NCI-H345 (cell line): ENCODE measurements around the gene VWF.
A peak's percentile ranks its signal among the peaks of the same experiment; 100 is the strongest.
"Not testable (repeated sequence)": the region's sequence is repeated elsewhere in the genome, so short reads cannot be mapped to it uniquely, and the experiment has no call there.

Experiments
- DNase-seq: peaks from one replicate; lab custom pipeline; 2025; lab: John Stamatoyannopoulos, UW

VWF gene

DNA sequence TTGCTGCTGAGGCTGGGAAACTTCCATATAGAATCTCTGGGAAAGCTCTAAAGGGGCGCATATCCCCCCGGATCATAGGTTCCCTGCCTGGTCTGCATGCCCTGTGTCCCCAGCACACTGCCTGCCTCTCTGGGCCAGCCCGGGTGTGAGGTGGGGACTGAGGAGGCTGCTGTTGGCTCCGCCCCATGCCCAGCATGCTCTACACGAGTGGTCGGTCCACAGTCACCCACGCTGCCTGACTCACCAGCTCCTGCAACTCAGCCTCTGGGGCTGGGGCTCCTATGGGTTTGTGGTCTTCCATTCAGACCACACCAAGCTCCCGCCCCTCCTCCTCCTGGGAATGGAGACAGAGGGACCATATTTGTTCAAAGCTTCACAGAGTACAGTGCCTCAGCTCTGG, 90.9 kb downstream of the VWF start:
- DNase-seq, result no peak

DNA sequence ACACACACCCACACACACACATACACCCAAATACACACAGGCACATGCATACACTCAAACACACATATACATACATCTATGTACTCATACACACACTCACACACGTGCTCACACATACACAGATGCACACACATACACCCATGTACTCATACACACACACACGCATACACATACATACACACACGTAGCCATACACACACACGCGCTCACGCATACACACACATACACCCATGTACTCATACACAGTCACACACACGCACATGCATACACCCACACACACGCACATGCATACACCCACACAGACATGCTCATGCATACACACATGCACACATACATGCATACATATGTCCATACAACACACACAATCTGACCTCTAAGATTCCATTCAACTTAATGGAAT, 91.7 kb downstream of the VWF start:
- DNase-seq, result no peak

DNA sequence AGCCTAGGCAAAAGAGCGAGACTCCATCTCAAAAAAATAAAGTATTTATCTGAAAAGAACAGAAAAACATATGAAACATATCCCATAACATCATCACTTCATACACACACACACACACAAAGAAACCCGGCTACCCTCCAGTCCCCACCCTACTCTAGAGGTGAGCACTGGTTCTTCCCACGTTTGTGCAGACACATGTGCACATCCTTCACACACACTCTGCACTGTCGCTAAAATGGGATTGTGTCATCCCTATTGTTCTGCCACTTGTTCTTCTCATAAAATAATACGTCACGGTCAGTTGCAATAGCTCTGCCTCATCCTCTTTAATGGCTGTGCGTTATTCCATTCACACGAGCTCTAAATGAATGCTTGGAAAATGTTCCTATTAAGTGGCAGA, 93.5 kb downstream of the VWF start:
- DNase-seq, result peak; percentile 54

DNA sequence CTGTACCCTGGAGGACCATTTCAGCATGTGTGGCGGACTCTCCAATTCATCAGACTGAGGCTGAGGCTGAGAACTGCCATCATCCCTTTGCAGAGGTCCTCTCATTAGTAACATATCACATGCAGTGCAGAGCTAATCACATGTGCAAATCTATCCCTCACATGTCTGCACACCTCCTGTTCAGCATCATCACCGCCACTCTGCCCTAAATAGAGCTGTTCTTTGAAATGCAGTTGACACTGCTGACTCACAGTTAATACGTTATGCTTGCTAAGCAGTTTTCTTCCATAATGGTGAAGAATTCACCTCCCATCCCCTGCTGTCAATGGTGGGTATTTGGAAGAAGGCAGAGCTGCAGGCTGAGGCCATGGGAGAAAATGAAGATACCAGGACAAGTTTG, 94.4 kb downstream of the VWF start:
- DNase-seq, result no peak

DNA sequence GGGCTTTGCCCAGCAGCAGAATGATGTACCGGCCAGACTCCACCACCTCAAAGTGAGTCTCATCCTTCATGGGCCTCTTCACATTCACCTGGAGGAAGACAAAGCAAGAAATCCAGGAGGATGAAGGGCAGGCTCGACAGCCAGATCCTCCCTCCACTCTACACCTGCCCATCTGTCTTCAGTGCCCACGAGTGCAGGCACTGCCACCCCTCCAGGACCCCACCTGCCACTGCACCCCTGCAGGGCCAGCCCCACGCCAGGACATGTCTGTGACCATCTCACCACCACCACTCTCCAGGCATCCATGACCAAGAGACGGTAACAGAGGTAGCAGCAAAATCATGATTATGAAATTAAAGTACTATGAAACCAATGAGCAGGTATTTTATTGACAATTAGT, 95.1 kb downstream of the VWF start:
- DNase-seq, result no peak

DNA sequence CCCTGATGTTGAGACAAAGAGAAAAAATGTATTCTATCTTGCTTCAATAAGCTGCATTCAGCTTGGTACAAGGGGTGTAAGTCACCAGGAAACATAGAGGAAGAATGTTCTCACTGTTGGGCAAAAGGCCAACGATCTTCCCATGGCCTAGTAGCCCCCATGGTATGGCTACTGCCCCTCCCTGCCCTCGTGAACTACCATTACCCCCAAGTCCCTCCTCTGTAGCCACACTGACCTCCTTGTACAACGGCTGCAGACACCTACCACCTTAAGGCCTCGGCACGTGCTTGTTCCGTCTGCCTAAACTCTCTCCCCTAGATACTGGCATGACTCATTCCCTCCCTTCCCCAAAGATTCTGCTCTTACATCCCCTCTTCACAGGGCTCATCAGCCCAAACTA, 97.5 kb downstream of the VWF start:
- no peak for DNase-seq

DNA sequence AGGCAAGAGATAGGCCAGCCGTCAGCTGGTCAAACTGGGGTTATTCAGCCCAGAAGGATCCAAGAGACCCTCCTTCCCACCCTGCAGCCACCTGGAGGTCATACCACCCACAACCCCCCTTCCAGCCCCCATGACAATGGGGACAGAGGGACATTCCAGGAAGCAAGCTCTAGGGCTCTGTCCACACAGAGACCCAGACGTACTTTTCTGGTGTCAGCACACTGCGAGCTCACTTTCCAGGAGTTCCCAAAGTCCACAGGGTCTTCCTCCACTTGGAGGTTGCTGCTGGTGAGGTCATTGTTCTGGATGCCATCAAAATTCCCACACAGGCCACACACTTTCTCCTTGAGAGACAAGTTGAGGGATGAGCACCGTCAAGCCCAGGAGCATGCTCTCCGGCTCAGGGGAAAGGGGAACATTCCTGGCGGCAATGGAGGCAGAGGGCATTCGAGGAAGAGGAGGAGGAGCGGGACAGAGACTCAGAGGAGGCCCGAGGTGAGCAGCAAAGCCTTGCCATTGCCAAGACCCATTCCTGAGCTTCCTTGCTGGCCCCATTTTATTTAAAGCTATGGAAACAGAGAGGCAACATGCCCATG, 98.7 kb downstream of the VWF start:
- not testable (repeated sequence) for DNase-seq

DNA sequence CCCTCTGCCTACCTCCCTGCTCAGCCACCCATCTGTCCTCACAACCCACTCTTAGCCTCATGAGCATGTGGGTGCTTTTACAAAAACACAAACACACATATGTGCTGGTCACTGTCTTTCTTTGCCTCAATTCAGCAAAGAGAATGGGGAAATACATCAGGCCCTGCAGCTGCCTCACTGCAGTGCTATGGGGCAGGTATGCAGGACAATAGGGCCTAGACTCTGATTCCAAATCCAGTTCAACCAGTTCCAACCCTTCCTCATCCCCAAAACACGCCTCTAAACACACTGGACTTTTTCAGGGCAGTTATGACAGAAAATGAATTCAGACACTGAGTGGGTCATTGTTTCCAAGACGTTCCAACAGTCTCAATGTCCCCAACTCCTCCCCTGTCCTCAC, 100.4 kb downstream of the VWF start:
- not testable (repeated sequence) for DNase-seq

DNA sequence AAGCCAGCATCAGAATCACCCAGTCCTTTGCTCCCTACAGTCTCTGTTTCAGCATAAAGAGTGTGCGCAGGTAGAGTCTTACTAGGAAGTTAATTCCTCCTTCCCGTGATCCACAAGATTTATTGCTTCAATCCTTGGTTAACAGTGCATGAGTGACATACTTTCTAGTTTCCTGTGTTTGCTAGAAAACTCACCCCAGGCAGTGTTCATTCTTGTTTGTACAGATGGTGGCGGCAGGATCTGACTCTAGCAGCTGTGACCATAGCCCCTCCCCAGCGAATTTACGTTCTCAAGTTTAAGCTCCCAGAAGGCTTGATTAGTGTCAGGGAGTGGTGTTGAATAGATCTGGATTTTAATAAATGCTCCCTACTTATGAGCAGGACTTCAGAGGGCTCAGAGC, 103.5 kb downstream of the VWF start:
- DNase-seq, result peak; percentile 60

DNA sequence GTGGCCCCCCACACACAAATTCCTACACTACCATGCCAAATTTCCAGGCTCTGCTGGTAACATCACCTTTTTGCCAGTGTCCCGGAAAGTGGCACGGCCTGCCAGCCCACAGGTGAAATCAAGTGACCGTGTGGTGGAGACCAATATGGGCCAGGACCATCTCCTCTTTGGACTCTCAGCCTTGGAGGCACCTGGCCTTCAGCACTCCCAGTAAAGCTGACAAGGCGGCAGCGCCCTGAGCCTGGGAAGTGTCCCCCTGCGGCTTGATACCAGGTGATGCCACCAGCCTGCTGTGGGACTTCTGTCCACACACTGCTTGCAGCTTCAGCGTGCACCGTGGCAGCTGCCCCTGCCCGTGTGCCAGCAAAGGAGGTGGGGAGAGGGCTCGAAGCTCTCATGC, 104.0 kb downstream of the VWF start:
- peak; percentile 4 for DNase-seq

DNA sequence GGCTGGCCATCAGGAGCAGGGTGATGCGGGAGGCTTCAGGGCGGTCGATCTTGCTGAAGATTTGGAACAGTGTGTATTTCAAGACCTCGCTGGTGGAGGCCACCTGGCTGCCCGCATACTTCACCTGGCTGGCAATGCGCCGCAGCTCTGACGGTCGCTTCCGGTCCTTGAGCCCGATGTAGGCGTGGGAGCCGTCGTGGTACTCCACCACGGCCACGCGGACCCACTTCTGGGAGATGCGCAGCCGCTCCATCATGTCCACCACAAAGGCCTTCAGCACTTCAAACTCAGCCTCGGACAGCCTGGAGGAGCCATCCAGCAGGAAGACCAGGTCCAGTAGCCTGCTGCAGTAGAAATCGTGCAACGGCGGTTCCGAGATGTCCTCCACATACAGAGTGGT, 105.2 kb downstream of the VWF start:
- DNase-seq, result not testable (repeated sequence)

DNA sequence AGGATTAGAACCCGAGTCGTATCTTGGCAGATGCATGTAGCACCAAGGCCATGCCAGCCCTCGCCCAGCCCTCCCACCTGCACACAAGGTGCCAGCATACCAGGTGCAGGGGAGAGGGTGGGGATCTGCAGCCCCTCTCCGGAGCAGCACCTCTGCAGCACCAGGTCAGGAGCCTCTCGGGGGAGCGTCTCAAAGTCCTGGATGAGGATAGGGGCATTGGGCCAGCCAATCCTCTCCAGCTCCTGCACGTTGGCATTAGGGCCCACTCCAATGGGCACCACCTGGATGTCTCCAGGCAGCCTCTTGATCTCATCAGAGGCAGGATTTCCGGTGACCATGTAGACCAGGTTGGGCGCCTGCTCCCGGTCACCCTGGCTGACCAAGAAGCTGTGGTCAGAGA, 106.2 kb downstream of the VWF start:
- no peak for DNase-seq

DNA sequence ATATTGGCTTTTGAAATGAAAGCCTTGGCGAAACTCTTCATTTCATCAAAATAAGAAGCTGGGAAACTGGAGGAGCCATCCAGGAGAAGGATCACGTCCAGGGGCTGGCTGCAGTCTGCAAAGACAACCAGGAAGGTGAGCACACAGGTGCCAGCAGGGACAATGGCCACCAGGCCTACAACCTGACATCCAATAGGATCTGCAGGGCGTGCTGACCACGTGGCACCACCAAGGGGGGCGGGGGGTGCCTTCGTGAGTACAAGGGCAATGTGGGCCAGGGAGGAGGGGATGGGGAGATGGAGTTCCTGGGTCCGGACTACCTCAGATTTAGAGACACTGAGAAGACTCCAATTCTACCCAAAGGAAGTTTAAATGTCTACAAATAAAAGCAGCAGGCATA, 107.7 kb downstream of the VWF start:
- DNase-seq, result no peak

DNA sequence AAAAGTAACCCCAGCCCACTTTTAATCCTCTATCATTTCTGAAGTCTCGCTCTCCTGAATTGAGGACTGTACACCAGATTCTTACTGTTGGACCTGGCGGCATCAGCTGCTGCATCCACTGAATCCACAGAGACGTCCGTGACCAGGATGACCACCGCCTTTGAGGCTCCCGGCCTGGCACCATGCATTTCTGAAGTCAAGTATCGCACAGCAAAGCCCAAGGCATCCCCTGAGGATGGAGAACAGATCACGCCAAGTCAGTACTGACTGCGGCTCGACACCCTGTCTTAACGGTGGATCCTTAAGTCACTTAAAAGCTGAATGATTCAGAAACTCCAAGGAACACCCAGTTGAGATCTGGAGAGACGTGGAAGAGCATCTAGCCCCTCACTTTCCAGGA, 108.5 kb downstream of the VWF start:
- not testable (repeated sequence) for DNase-seq

DNA sequence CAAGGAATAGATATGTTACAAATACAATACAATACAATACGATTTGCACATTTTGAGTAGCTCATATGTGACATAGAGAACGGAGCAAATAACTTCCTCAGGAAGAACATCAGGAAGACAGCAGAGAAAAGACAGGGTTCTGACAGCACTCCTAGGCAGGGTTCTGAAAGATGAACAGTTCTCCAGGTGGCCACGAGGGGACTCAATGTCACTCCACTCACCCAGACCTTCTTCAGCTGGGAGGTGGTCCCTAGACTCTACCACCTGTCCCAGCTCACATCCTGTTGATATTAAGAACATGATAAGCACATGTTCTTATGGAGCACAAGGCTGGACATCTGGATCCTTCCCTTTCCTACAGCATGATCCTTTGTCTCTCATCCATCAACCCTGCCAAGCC, 109.2 kb downstream of the VWF start:
- not testable (repeated sequence) for DNase-seq

DNA sequence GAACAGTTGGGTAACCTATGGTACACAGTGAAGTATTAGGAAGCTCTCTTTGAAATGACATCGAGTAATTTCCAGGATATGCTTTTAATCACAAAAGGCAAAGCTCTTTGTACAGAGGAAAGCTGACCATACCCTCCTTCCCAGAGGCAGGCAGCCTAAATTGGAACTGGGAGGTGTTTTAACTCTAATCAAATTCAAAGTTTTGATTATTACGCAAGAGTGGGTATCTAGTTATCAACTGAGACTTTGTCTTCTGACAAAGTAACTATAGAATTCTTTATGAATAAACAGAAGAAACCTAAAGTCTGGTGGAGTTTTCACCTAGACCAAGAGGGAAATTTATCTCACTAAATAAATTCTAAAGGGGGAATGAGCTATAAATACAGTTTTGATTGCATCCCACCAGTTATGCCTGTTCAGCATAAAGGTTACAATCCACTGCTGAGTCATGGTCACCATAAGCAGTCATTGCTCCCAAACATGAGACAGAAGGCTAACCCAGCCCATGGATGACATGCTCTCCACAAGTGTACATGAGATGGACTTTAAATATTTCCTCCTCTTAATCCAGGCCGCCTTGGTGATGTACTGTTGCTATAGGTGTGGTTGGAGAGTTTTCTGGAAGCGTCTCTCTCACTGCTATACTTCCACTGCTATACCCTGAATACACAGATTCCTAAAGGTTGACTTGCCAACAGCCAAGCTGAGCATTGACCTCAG, 113.7 kb downstream of the VWF start:
- not testable (repeated sequence) for DNase-seq

DNA sequence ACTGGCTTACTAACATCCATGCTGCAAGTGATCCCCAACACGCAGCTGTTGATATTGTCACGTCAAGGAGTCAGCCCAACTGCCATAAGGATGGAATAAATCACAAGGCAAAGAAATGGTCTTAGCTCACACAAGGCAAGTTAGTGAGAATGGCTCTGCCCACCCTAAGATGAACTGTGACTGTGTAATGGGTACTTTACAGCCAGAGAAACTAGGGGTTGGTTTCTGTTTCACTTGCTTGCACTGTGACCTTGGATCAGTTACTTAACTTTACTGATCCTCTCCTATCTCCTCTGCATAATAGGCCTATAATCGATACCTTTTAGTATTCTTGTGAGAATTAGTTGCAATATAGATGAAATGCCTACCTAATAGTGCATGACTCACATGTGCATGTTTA, 127.2 kb downstream of the VWF start:
- DNase-seq, result no peak

DNA sequence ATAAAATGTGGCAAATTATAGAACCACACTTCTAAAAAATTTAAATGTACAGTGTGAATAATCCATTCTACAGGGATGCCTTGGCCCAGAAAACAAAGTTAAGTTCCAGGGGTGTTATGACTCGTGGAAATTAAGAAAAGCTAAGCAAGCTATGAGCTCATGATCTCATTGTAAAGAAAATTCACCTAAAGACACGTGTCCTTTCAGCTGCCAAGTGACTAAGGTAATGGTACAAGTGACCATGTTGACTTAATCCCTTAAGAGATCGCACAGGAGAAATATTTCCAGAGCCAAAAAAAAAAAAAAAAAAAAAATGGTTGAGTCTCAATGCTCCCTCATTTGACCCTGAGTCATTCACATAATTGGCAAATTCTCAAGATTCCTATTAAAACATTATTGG, 128.0 kb downstream of the VWF start:
- DNase-seq, result no peak

DNA sequence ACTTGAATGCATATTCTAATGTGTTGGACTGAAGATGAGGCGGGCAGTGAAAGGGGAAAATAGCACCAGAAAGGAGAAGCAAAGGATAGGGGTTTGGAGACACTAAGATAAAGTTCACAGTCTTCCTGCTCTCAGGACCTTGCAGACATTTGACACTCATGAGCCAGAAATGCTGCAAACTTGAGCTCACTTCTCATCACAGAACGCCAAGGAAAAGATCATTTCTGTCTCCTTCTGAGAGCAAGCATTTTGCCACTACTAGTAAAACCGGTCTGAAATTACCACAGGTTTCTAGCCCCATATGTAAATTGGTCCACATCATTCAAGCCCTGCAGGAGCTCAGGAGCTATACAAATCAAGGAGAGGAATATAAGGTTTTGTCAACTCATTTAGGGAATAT, 134.8 kb downstream of the VWF start:
- DNase-seq, result no peak

DNA sequence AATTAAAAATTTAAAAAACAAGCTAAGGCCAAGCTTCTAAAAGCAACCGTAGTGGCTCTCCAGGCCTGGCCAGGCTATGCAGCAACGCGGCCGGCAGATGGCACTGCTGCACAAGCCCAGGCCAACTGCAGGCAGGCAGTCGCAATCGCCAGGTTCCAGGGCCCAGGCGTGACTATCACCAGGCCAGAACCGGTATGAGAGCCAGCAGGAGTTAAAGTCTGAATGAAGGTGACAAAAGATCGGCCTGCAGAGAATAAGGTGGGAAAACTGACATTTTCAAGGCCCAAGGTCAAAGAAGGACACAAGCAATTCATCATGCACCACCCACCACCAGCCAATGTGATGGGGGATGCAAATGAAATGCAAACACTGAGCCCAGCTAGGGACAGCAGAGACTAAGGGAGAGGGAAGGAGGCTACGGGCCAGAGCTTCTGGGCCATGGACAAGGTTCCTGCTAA, 135.8 kb downstream of the VWF start:
- DNase-seq, result peak; percentile 79

DNA sequence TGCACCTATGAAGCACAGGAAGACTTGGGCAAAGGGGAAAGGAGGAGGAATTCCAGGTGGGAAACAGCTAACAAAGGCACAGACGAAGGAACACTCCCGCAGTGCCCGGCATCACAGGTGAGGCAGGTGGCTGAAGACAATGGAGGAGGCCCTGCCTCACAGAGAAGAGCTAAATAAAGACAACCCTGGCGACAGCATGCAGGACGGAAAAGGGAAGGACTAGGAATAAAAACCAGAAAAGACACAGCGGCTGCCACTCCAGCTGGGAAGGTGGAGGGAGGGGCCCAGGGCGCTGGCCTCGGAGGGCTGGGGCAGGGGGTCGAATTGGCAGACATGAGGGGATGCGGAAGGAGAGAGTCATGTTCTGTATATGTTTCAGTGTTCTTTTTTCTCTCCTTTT, 136.4 kb downstream of the VWF start:
- peak; percentile 52 for DNase-seq

DNA sequence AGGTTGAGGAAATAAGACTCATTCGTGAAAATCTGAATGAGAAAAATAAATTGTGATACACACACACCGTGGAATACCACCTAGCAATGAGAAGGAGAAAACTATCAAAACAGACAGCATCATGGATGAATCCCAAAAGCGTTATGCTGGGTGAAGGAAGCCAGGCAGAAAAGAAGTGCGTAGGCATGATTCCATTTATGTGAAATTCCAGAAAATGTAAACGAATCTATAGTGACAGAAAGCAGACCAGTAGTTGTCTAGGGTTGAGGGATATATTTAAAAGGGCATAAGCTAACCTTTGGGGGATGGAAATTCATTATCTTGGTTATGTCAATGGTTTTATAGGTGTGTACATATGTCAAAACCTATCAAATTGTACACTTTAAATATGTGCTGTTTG, 136.9 kb downstream of the VWF start:
- DNase-seq, result no peak

DNA sequence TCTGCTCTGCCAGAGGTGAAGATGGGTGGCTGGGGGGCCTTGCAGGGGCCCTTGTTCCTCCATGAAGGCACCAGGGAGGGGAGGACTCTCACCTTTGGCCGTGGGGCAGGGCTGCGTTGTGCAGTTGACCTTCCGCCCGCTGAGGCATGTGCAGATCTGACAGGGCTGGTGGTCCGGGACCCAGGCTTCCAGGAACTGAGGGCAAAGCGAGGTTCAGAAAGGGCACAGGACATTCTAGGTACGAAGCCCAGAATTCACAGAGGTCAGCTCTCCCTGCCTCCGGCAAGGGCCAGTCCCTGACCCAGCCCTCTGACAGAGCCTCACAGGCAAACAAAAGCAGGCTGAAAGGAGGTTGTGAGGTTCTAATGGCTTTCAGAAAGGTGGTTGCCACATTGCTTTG, 139.0 kb downstream of the VWF start:
- DNase-seq, result no peak

DNA sequence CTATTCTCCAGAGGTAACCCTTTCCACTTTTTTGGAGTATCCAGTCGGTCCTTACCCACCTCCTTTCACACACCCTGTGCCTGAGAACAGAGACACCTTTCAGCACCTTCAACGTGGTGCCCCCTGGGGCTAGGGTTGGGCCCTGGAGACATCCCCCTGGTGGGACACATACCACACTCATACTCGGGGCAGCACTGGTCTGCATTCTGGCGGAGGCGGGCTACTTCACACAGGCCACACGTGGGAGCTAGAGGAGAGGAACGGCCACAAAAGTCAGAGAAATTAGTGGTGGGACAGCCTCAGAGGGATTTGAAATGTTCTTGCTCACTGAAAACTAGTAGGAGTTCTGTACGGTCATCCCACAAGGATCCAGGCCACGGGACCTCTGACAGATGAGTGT, 139.6 kb downstream of the VWF start:
- DNase-seq, result no peak
